ENCODE data around the gene CCNJL.

Gene CCNJL

GRCh38 chr5:160296496-160296895 is 15.9 kb downstream of the CCNJL start:
- H3K4me3 ChIP-seq (ENCODE audit: low read depth in 1 of 5, low read length in 5 of 5): no peak overlapping the region
- H3K4me1 ChIP-seq (ENCODE audit: control insufficient read depth in 5 of 5, insufficient read depth in 5 of 5, low read length in 5 of 5): no peaks in the 10 kb centered on the region
- H3K36me3 ChIP-seq (ENCODE audit: control insufficient read depth in 5 of 5, insufficient read depth in 5 of 5, low read length in 5 of 5): no peaks in the 10 kb centered on the region
- no peaks in the 10 kb centered on the region for H3K27me3 ChIP-seq (ENCODE audit: control insufficient read depth in 5 of 5, insufficient read depth in 4 of 5, low read length in 5 of 5)
- H3K9me3 ChIP-seq (ENCODE audit: control insufficient read depth in 5 of 5, low read length in 5 of 5): no peaks in the 10 kb centered on the region
- H3K9ac ChIP-seq (ENCODE audit: low read length in 5 of 5): no peak overlapping the region
- H3K27ac ChIP-seq (ENCODE audit: low read depth, low read length): no peak overlapping the region

GRCh38 chr5:160293901-160294561 is 18.3 kb downstream of the CCNJL start:
- Histone ChIP-seq H3K4me1 (ENCODE audit: control insufficient read depth in 5 of 5, insufficient read depth in 5 of 5, low read length in 5 of 5) (peaks cover 0 to 2% (median 0%) of the 10 kb centered on the region in 5 donors), H3K27me3 (ENCODE audit: control insufficient read depth in 5 of 5, insufficient read depth in 4 of 5, low read length in 5 of 5) (no peaks in the 10 kb centered on the region), H3K27ac (ENCODE audit: low read depth, low read length) (no peak overlapping the region)

GRCh38 chr5:160293386-160293785 is 19.0 kb downstream of the CCNJL start:
- no peak overlapping the region for H3K9ac ChIP-seq (ENCODE audit: low read length in 5 of 5)
- H3K4me1 ChIP-seq (ENCODE audit: control insufficient read depth in 5 of 5, insufficient read depth in 5 of 5, low read length in 5 of 5): peaks cover 0 to 2% (median 0%) of the 10 kb centered on the region in 5 donors
- H3K27me3 ChIP-seq (ENCODE audit: control insufficient read depth in 5 of 5, insufficient read depth in 4 of 5, low read length in 5 of 5): no peaks in the 10 kb centered on the region
- no peaks in the 10 kb centered on the region for H3K9me3 ChIP-seq (ENCODE audit: control insufficient read depth in 5 of 5, low read length in 5 of 5)
- no peak overlapping the region for H3K4me3 ChIP-seq (ENCODE audit: low read depth in 1 of 5, low read length in 5 of 5)
- H3K36me3 ChIP-seq (ENCODE audit: control insufficient read depth in 5 of 5, insufficient read depth in 5 of 5, low read length in 5 of 5): no peaks in the 10 kb centered on the region
- no peak overlapping the region for H3K27ac ChIP-seq (ENCODE audit: low read depth, low read length)

More at GRCh38 chr5:160293901-160294561, 18.3 kb downstream of the CCNJL start:
- Histone ChIP-seq H3K36me3 (ENCODE audit: control insufficient read depth in 5 of 5, insufficient read depth in 5 of 5, low read length in 5 of 5) (no peaks in the 10 kb centered on the region), H3K9me3 (ENCODE audit: control insufficient read depth in 5 of 5, low read length in 5 of 5) (no peaks in the 10 kb centered on the region), H3K4me3 (ENCODE audit: low read depth in 1 of 5, low read length in 5 of 5) (no peak overlapping the region), H3K9ac (ENCODE audit: low read length in 5 of 5) (no peak overlapping the region)

GRCh38 chr5:160291467-160291866 is 20.9 kb downstream of the CCNJL start:
- no peaks in the 10 kb centered on the region for H3K36me3 ChIP-seq (ENCODE audit: control insufficient read depth in 5 of 5, insufficient read depth in 5 of 5, low read length in 5 of 5)
- no peaks in the 10 kb centered on the region for H3K27me3 ChIP-seq (ENCODE audit: control insufficient read depth in 5 of 5, insufficient read depth in 4 of 5, low read length in 5 of 5)
- peaks cover 0 to 11% (median 0%) of the 10 kb centered on the region in 5 donors for H3K4me1 ChIP-seq (ENCODE audit: control insufficient read depth in 5 of 5, insufficient read depth in 5 of 5, low read length in 5 of 5)
- H3K9me3 ChIP-seq (ENCODE audit: control insufficient read depth in 5 of 5, low read length in 5 of 5): no peaks in the 10 kb centered on the region
- H3K9ac ChIP-seq (ENCODE audit: low read length in 5 of 5): no peak overlapping the region
- no peak overlapping the region for H3K4me3 ChIP-seq (ENCODE audit: low read depth in 1 of 5, low read length in 5 of 5)
- H3K27ac ChIP-seq (ENCODE audit: low read depth, low read length): no peak overlapping the region

GRCh38 chr5:160290751-160291150 is 21.6 kb downstream of the CCNJL start:
- H3K27ac ChIP-seq (ENCODE audit: low read depth, low read length): no peak overlapping the region
- no peaks in the 10 kb centered on the region for H3K9me3 ChIP-seq (ENCODE audit: control insufficient read depth in 5 of 5, low read length in 5 of 5)
- H3K4me3 ChIP-seq (ENCODE audit: low read depth in 1 of 5, low read length in 5 of 5): no peak overlapping the region
- H3K36me3 ChIP-seq (ENCODE audit: control insufficient read depth in 5 of 5, insufficient read depth in 5 of 5, low read length in 5 of 5): no peaks in the 10 kb centered on the region
- peaks cover 0 to 11% (median 0%) of the 10 kb centered on the region in 5 donors for H3K4me1 ChIP-seq (ENCODE audit: control insufficient read depth in 5 of 5, insufficient read depth in 5 of 5, low read length in 5 of 5)
- H3K9ac ChIP-seq (ENCODE audit: low read length in 5 of 5): no peak overlapping the region
- H3K27me3 ChIP-seq (ENCODE audit: control insufficient read depth in 5 of 5, insufficient read depth in 4 of 5, low read length in 5 of 5): peaks cover 0 to under 1% (median 0%) of the 10 kb centered on the region in 5 donors

GRCh38 chr5:160289721-160290120 is 22.6 kb downstream of the CCNJL start:
- no peaks in the 10 kb centered on the region for H3K36me3 ChIP-seq (ENCODE audit: control insufficient read depth in 5 of 5, insufficient read depth in 5 of 5, low read length in 5 of 5)
- peaks cover 0 to 5% (median 0%) of the 10 kb centered on the region in 5 donors for H3K27me3 ChIP-seq (ENCODE audit: control insufficient read depth in 5 of 5, insufficient read depth in 4 of 5, low read length in 5 of 5)
- H3K9ac ChIP-seq (ENCODE audit: low read length in 5 of 5): no peak overlapping the region
- H3K4me3 ChIP-seq (ENCODE audit: low read depth in 1 of 5, low read length in 5 of 5): no peak overlapping the region
- H3K9me3 ChIP-seq (ENCODE audit: control insufficient read depth in 5 of 5, low read length in 5 of 5): no peaks in the 10 kb centered on the region
- no peak overlapping the region for H3K27ac ChIP-seq (ENCODE audit: low read depth, low read length)
- H3K4me1 ChIP-seq (ENCODE audit: control insufficient read depth in 5 of 5, insufficient read depth in 5 of 5, low read length in 5 of 5): peaks cover 0 to 11% (median 0%) of the 10 kb centered on the region in 5 donors

DNA sequence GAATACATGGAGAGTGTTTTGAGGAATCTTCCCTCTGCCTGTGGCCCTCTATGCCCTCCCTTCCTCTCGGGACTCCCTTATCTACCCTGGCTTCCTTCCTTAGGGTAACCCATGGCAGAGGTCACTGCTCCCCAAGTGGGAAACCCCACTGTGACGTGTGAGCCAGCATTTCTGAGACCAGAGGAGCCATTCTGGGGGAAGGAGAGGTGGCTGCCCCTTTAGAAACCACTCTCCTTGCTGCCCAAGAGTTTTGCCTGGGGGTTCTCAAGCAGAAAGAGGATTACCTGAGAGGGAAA is 23.1 kb downstream of the CCNJL start:
- H3K4me1 ChIP-seq (ENCODE audit: control insufficient read depth in 5 of 5, insufficient read depth in 5 of 5, low read length in 5 of 5): peaks cover 0 to 11% (median 0%) of the 10 kb centered on the region in 5 donors
- H3K9ac ChIP-seq (ENCODE audit: low read length in 5 of 5): no peak overlapping the region
- no peaks in the 10 kb centered on the region for H3K9me3 ChIP-seq (ENCODE audit: control insufficient read depth in 5 of 5, low read length in 5 of 5)
- H3K36me3 ChIP-seq (ENCODE audit: control insufficient read depth in 5 of 5, insufficient read depth in 5 of 5, low read length in 5 of 5): no peaks in the 10 kb centered on the region
- H3K27ac ChIP-seq (ENCODE audit: low read depth, low read length): no peak overlapping the region
- H3K4me3 ChIP-seq (ENCODE audit: low read depth in 1 of 5, low read length in 5 of 5): no peak overlapping the region
- H3K27me3 ChIP-seq (ENCODE audit: control insufficient read depth in 5 of 5, insufficient read depth in 4 of 5, low read length in 5 of 5): peaks cover 0 to 5% (median 0%) of the 10 kb centered on the region in 5 donors

DNA sequence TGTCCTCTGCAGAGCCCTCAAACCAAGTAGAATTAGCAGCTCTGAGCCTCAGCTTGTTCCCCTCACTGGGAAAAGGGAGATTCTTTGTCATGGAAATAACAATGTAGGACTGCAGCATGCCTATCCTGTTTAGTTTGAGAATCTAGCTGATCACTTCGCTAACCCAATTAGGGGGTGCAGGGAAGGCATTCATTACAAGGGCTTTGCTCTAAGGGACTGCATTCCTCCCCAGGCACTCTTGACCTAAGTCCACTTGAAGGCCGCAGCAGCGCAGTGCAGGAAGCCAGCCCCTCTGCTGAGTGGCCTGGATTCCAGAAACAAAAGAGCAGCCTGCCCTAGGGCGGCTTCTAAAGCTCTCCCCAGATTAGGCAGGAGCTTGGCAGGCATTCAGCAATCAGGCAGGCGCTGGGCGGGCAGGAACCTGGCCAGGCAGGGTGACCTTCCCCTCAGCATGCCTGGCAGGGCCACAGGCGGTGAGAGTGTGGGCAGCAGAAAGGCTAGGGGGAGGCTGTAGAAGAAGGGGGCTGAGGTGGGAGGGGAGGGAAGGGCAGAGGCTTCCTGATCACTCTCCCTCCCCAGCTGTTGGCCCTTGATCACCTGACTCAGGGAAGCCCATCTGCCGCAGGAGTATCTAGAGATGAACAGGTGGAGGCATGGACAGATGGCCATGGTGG is 24.8 kb downstream of the CCNJL start:
- no peak overlapping the region for H3K27ac ChIP-seq (ENCODE audit: low read depth, low read length)
- no peaks in the 10 kb centered on the region for H3K36me3 ChIP-seq (ENCODE audit: control insufficient read depth in 5 of 5, insufficient read depth in 5 of 5, low read length in 5 of 5)
- peaks cover 0 to 5% (median 0%) of the 10 kb centered on the region in 5 donors for H3K27me3 ChIP-seq (ENCODE audit: control insufficient read depth in 5 of 5, insufficient read depth in 4 of 5, low read length in 5 of 5)
- H3K9me3 ChIP-seq (ENCODE audit: control insufficient read depth in 5 of 5, low read length in 5 of 5): no peaks in the 10 kb centered on the region
- H3K4me3 ChIP-seq (ENCODE audit: low read depth in 1 of 5, low read length in 5 of 5): no peak overlapping the region
- H3K4me1 ChIP-seq (ENCODE audit: control insufficient read depth in 5 of 5, insufficient read depth in 5 of 5, low read length in 5 of 5): peaks cover 0 to 11% (median 0%) of the 10 kb centered on the region in 5 donors
- H3K9ac ChIP-seq (ENCODE audit: low read length in 5 of 5): no peak overlapping the region

DNA sequence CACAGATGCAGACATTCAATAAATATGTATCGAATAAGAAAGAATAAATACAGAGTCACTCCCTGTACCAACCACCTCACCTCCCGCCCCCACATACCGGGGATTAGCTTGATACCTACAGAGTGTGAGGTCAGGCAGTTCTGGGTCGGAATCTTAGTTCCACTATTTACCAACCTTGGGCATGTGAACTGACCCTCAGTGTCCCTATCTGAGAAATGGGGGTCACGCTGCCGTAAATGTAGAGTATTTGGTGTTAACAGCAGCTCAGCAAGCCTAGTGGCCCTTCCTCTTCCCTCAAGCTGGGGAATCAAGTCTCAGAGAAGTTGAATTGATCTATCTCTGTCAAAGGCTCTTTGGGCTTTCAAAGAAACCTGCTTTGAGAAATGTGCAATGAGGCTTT is 25.4 kb downstream of the CCNJL start:
- Histone ChIP-seq H3K36me3 (ENCODE audit: control insufficient read depth in 5 of 5, insufficient read depth in 5 of 5, low read length in 5 of 5) (no peaks in the 10 kb centered on the region), H3K27ac (ENCODE audit: low read depth, low read length) (no peak overlapping the region), H3K27me3 (ENCODE audit: control insufficient read depth in 5 of 5, insufficient read depth in 4 of 5, low read length in 5 of 5) (peaks cover 0 to 5% (median 0%) of the 10 kb centered on the region in 5 donors), H3K9me3 (ENCODE audit: control insufficient read depth in 5 of 5, low read length in 5 of 5) (no peaks in the 10 kb centered on the region), H3K4me3 (ENCODE audit: low read depth in 1 of 5, low read length in 5 of 5) (no peak overlapping the region), H3K4me1 (ENCODE audit: control insufficient read depth in 5 of 5, insufficient read depth in 5 of 5, low read length in 5 of 5) (peaks cover 0 to 11% (median 0%) of the 10 kb centered on the region in 5 donors), H3K9ac (ENCODE audit: low read length in 5 of 5) (no peak overlapping the region)

DNA sequence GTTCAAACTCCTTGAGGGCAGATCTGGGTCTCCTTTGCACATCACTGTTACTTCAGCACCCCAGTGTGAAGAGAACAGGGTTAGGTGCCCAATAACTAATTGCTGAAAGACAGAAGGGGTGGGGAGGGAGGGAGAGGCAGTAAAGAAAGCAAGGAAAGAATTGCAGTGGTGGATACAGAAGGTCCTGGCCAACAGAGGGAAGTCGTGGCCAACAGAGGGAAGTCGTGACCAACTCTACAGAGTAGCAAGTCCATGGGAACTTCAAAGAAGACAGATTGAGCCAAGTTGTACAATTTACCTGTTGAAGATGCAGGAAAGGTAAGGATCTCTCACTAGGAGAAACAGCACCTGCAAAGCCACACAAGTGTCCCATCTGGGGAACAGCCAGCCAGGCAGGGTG is 27.0 kb downstream of the CCNJL start:
- no peak overlapping the region for H3K4me3 ChIP-seq (ENCODE audit: low read depth in 1 of 5, low read length in 5 of 5)
- no peaks in the 10 kb centered on the region for H3K36me3 ChIP-seq (ENCODE audit: control insufficient read depth in 5 of 5, insufficient read depth in 5 of 5, low read length in 5 of 5)
- no peak overlapping the region for H3K9ac ChIP-seq (ENCODE audit: low read length in 5 of 5)
- H3K4me1 ChIP-seq (ENCODE audit: control insufficient read depth in 5 of 5, insufficient read depth in 5 of 5, low read length in 5 of 5): peaks cover 0 to 11% (median 0%) of the 10 kb centered on the region in 5 donors
- H3K9me3 ChIP-seq (ENCODE audit: control insufficient read depth in 5 of 5, low read length in 5 of 5): no peaks in the 10 kb centered on the region
- H3K27me3 ChIP-seq (ENCODE audit: control insufficient read depth in 5 of 5, insufficient read depth in 4 of 5, low read length in 5 of 5): peaks cover 0 to 5% (median 0%) of the 10 kb centered on the region in 5 donors
- no peak overlapping the region for H3K27ac ChIP-seq (ENCODE audit: low read depth, low read length)

Measured in subcutaneous abdominal adipose tissue (tissue), 5 donors.